K562 (cell line): ENCODE measurements around the gene KIAA0513. TPM values are rescaled to one million over a fixed set of nuclear protein-coding genes. Genes with fewer than 3 reads are reported as not detected.
A peak's percentile ranks its signal among the peaks of the same experiment; 100 is the strongest.

Experiments used
- ATAC-seq: fragments of 200-7000 bp; cut with Tn5 transposase; 3 replicates; pipeline ENCODE4 v1.9.1; 2020; ENCODE audit warnings: moderate library complexity
- BruUV-seq: library from RNA; stranded (reverse); fragments of 400-500 nt; replicated peaks from 2 replicates; lab custom pipeline; 2021; lab: Mats Ljungman, UMichigan
- CTCF ChIA-PET: fragments of 300-600 bp; formaldehyde crosslinking; extraction: SDS; loops from one replicate; lab custom pipeline; 2021; ENCODE audit warnings: low intra/inter-chr PET ratio; lab: Yijun Ruan, JAX
- POLR2A ChIA-PET: fragments of 300-600, 350-650 bp; sonication (Branson Sonifier 250); formaldehyde crosslinking; extraction: SDS; loops from one replicate; lab custom pipeline; 2021; ENCODE audit warnings: antibody characterized with exemption, inconsistent platforms; lab: Yijun Ruan, JAX
- DNase-seq, 4 experiments: peaks; one replicate each; pipeline versions ENCODE4 v3.0.0 to v3.0.0-alpha.2; 2011 to 2018; ENCODE audit warnings: low spot score in 3 of 4, mixed read lengths in 3 of 4; ENCODE audit errors: extremely low read depth in 1 of 4
- FAIRE-seq: peaks from 2 replicates; lab custom pipeline; 2011; peaks lifted over from hg19 to GRCh38; lab: Jason Lieb, UNC
- H2AFZ ChIP-seq: 2 replicates; pipeline ENCODE4 v1.6.0; 2011; ENCODE audit warnings: low read depth, low read length, control low read depth, inconsistent platforms
- H3K27ac ChIP-seq: fragments of 200-600 bp; 3 replicates; pipeline ENCODE4 v1.8.0; 2011; ENCODE audit warnings: low read depth, mild to moderate bottlenecking, control low read depth, inconsistent platforms, low read length, moderate library complexity, mixed read lengths; ENCODE audit errors: extremely low read depth
- H3K27me3 ChIP-seq, 2 experiments: fragments of 300-600 bp in 1 of 2; 2 replicates in 1 of 2; 3 replicates in 1 of 2; pipeline versions ENCODE4 v1.6.0 to v1.8.0; 2011; ENCODE audit warnings: inconsistent platforms in 2 of 2, low read length in 2 of 2, mild to moderate bottlenecking in 1 of 2, mixed read lengths in 1 of 2, moderate library complexity in 1 of 2; ENCODE audit not compliant: control insufficient read depth in 2 of 2, insufficient read depth in 2 of 2
- H3K36me3 ChIP-seq: fragments of 300-600 bp; 3 replicates; pipeline ENCODE4 v1.8.0; 2011; ENCODE audit warnings: mild to moderate bottlenecking, low read length, inconsistent platforms; ENCODE audit not compliant: control insufficient read depth, insufficient read depth
- H3K4me1 ChIP-seq, 2 experiments: fragments of 200-600 bp in 1 of 2; replicated peaks in 1 of 2; 2 replicates in 1 of 2; 3 replicates in 1 of 2; pipeline versions ENCODE4 v1.5.1 to v1.8.0; 2011; ENCODE audit warnings: inconsistent platforms in 2 of 2, low read length in 2 of 2, mild to moderate bottlenecking in 1 of 2, mixed read lengths in 1 of 2, moderate library complexity in 1 of 2; ENCODE audit not compliant: control insufficient read depth in 2 of 2, insufficient read depth in 2 of 2
- H3K4me2 ChIP-seq: 2 replicates; pipeline ENCODE4 v1.6.1; 2011; ENCODE audit warnings: low read length, control low read depth, inconsistent platforms, mixed read lengths; ENCODE audit not compliant: insufficient read depth
- H3K4me3 ChIP-seq: fragments of 200-600 bp; sonication (generic), shearing (Covaris generic); 2 replicates; pipeline ENCODE4 v1.5.1; 2016; ENCODE audit warnings: control low read depth, inconsistent platforms
- H3K79me2 ChIP-seq: fragments of 200-600 bp; 3 replicates; pipeline ENCODE4 v1.8.0; 2011; ENCODE audit warnings: low read length, inconsistent platforms; ENCODE audit not compliant: control insufficient read depth, insufficient read depth
- H3K9ac ChIP-seq, 2 experiments: 2 replicates each; pipeline versions ENCODE4 v1.6.0 to v1.6.1; 2011; ENCODE audit warnings: low read depth in 2 of 2, low read length in 2 of 2, control low read depth in 1 of 2, inconsistent platforms in 1 of 2, mild to moderate bottlenecking in 1 of 2, mixed read lengths in 1 of 2; ENCODE audit not compliant: insufficient read depth in 1 of 2
- H3K9me1 ChIP-seq: one replicate; pipeline ENCODE4 v1.6.0; 2011; ENCODE audit warnings: inconsistent platforms, mild to moderate bottlenecking, low read length, moderate library complexity; ENCODE audit not compliant: control insufficient read depth, insufficient read depth
- H3K9me3 ChIP-seq: replicated peaks from 2 replicates; pipeline ENCODE4 v1.5.1; 2011; ENCODE audit warnings: low read depth, low read length, inconsistent platforms; ENCODE audit not compliant: control insufficient read depth, insufficient read depth
- H4K20me1 ChIP-seq: replicated peaks from 2 replicates; pipeline ENCODE4 v1.6.1; 2011; ENCODE audit warnings: low read length, inconsistent platforms, mixed read lengths; ENCODE audit not compliant: control insufficient read depth, insufficient read depth
- BMI1 ChIP-seq: fragments of 150-350 bp; IDR thresholded peaks from 2 replicates; pipeline ENCODE4 v1.6.1; 2014; ENCODE audit warnings: low read length
- CC2D1A ChIP-seq: fragments of 450-650 bp; IDR thresholded peaks from 2 replicates; pipeline ENCODE4 v1.6.1; 2017; ENCODE audit warnings: mild to moderate bottlenecking
- ESRRA ChIP-seq: fragments of 450-650 bp; IDR thresholded peaks from 2 replicates; pipeline ENCODE4 v1.6.1; 2014; ENCODE audit warnings: low read depth, mild to moderate bottlenecking, moderate library complexity, borderline replicate concordance
- ETS2 ChIP-seq: IDR thresholded peaks from 2 replicates; pipeline ENCODE4 v1.6.1; 2016; ENCODE audit warnings: borderline replicate concordance, missing genetic modification characterization, mild to moderate bottlenecking, moderate library complexity, missing compliant biosample characterization; ENCODE audit not compliant: poor library complexity, severe bottlenecking
- GATA2 ChIP-seq: sonication (generic); formaldehyde crosslinking; IDR thresholded peaks from 2 replicates; pipeline ENCODE4 v1.4.0; 2020; ENCODE audit warnings: mild to moderate bottlenecking, missing genetic modification reagents
- KLF13 ChIP-seq: fragments of 450-650 bp; IDR thresholded peaks from 2 replicates; pipeline ENCODE4 v1.6.1; 2016; ENCODE audit warnings: missing genetic modification characterization, low read depth, mild to moderate bottlenecking, missing compliant biosample characterization, moderate library complexity, borderline replicate concordance
- MBD2 ChIP-seq: sonication (generic); IDR thresholded peaks from 2 replicates; pipeline ENCODE4 v1.6.1; 2016; ENCODE audit warnings: low read depth, borderline replicate concordance
- MYC ChIP-seq, 2 experiments: fragments of 250-450 bp in 1 of 2; sonication (Bioruptor Pico) in 1 of 2; IDR thresholded peaks; 2 replicates each; pipeline versions ENCODE4 v1.5.1 to v1.6.1; 2012 to 2021; ENCODE audit warnings: low read depth in 2 of 2, borderline replicate concordance in 1 of 2, improper control_type of control experiment in 1 of 2, low read length in 1 of 2, mild to moderate bottlenecking in 1 of 2, moderate library complexity in 1 of 2
- NCOR1 ChIP-seq: fragments of 450-650 bp; IDR thresholded peaks from 2 replicates; pipeline ENCODE4 v1.6.1; 2016; ENCODE audit warnings: mild to moderate bottlenecking, moderate library complexity
- PYGO2 ChIP-seq: fragments of 450-650 bp; IDR thresholded peaks from 2 replicates; pipeline ENCODE4 v1.6.1; 2016; ENCODE audit warnings: mild to moderate bottlenecking, missing genetic modification characterization, moderate library complexity, missing compliant biosample characterization
- RB1 ChIP-seq: fragments of 450-650 bp; IDR thresholded peaks from 2 replicates; pipeline ENCODE4 v1.6.1; 2017; ENCODE audit warnings: low read depth, mild to moderate bottlenecking
- SIX5 ChIP-seq, 2 experiments: IDR thresholded peaks; 2 replicates each; pipeline ENCODE4 v1.6.1; 2011; ENCODE audit warnings: low read length in 2 of 2, borderline replicate concordance in 1 of 2, low read depth in 1 of 2, mild to moderate bottlenecking in 1 of 2, moderate library complexity in 1 of 2; ENCODE audit not compliant: insufficient read depth in 1 of 2
- SNIP1 ChIP-seq: fragments of 450-650 bp; IDR thresholded peaks from 2 replicates; pipeline ENCODE4 v1.7.1; 2017; ENCODE audit warnings: low read depth, mild to moderate bottlenecking
- SRSF9 ChIP-seq: fragments of 200-400 bp; formaldehyde crosslinking; IDR thresholded peaks from 2 replicates; pipeline ENCODE4 v1.6.1; 2017; ENCODE audit warnings: low read depth, low read length, borderline replicate concordance
- ZBTB1 ChIP-seq: sonication (generic); formaldehyde crosslinking; IDR thresholded peaks from 2 replicates; pipeline ENCODE4 v1.8.1; 2023; ENCODE audit warnings: missing genetic modification reagents, low read depth, mild to moderate bottlenecking, borderline replicate concordance
- ZBTB33 ChIP-seq: sonication (generic); formaldehyde crosslinking; IDR thresholded peaks from 2 replicates; pipeline ENCODE4 v1.8.1; 2023; ENCODE audit warnings: mild to moderate bottlenecking, missing genetic modification reagents
- ZNF12 ChIP-seq: sonication (generic); formaldehyde crosslinking; IDR thresholded peaks from 2 replicates; pipeline ENCODE4 v1.4.0; 2020; ENCODE audit warnings: mild to moderate bottlenecking, missing genetic modification reagents
- ZNF165 ChIP-seq: fragments of 250-450 bp; sonication (Bioruptor Pico); IDR thresholded peaks from 2 replicates; pipeline ENCODE4 v1.4.0; 2020; ENCODE audit warnings: borderline replicate concordance
- ZNF274 ChIP-seq: IDR thresholded peaks from 2 replicates; pipeline ENCODE4 v1.6.1; 2011; ENCODE audit warnings: low read depth, mild to moderate bottlenecking, low read length, moderate library complexity, borderline replicate concordance
- ZNF695 ChIP-seq: fragments of 450-650 bp; formaldehyde crosslinking; IDR thresholded peaks from 2 replicates; pipeline ENCODE4 v1.4.0; 2020; ENCODE audit warnings: mild to moderate bottlenecking, moderate library complexity
- WGBS: fragments of 100-300 bp; shearing (Covaris generic); methylation state at CpG from one replicate; pipeline ENCODE4 v1.1.6; 2016; ENCODE audit warnings: low coverage, mixed read lengths; ENCODE audit not compliant: insufficient coverage; ENCODE audit errors: missing lambda C conversion rate; 5-methylcytosine and 5-hydroxymethylcytosine counted together
- in situ Hi-C: fragments of 300-500 bp; cut with MboI; formaldehyde crosslinking; loops from 4 replicates; pipeline ENCODE4 v1.15.0; 2018; ENCODE audit warnings: inconsistent platforms, mixed read lengths
- intact Hi-C: fragments of 100-400 bp; cut with micrococcal nuclease; formaldehyde crosslinking; loops from 2 replicates; pipeline ENCODE4 v1.14.2; 2022
- polyA plus RNA-seq, 8 experiments: library from polyadenylated mRNA; depleted of rRNA in 4 of 8; stranded (reverse) in 5 of 8; unstranded in 3 of 8; fragments of >200 nt; fragmentation: Nextera tagmentation in 2 of 8; fragmentation: Illumina TruSeq in 1 of 8; extraction: Ambion mirVana in 2 of 8; extraction: Trizol in 1 of 8; gene quantifications; 2 replicates each; pipeline versions ENCODE4 v1.2.1 to v1.2.3, GENCODE V29; 2011 to 2014; ENCODE audit warnings: inconsistent platforms in 1 of 8, missing spikeins in 1 of 8
- total RNA-seq, 7 experiments: library from RNA; depleted of rRNA in 6 of 7; stranded (reverse); fragments of >200 nt in 6 of 7; fragmentation: Illumina TruSeq in 2 of 7; extraction: Trizol in 2 of 7; gene quantifications; 2 replicates each; pipeline versions ENCODE4 v1.2.1 to v1.2.3, GENCODE V29; 2011 to 2021; ENCODE audit warnings: low replicate concordance in 1 of 7

KIAA0513 gene
- total and polyA plus RNA-seq, 9 of the 15 experiments (the other 6 are each of a cell fraction or from before 2014, with no cell fraction given), result 0.18 to 13.7 (median 10.2) TPM

GRCh38 chr16:85003076-85003475 is 24.5 kb upstream of the KIAA0513 start:
- DNase-seq (peak in 1 of 4 experiments; percentile 19), ATAC-seq (no peak), FAIRE-seq (no peak)
- ChIA-PET CTCF (no interaction called here), POLR2A (no interaction called here)
- no peak overlapping the region for H3K27ac ChIP-seq
- TF ChIP-seq MYC (IDR thresholded peaks at IDR 0.05; ENCODE audit: low read depth, low read length), result no peak
- no peak for TF ChIP-seq MYC (CRISPR knock-in tag; IDR thresholded peaks at IDR 0.05; ENCODE audit: borderline replicate concordance, low read depth)
- TF ChIP-seq ZNF695 (CRISPR knock-in tag), result no peak
- no peak for TF ChIP-seq ZNF12 (CRISPR knock-in tag)
- TF ChIP-seq ZNF274, result no peak
- TF ChIP-seq GATA2 (CRISPR knock-in tag), result no peak
- no peak for TF ChIP-seq MBD2
- no peak for TF ChIP-seq ESRRA
- no peak for TF ChIP-seq ZBTB33 (CRISPR knock-in tag)
- no peak for TF ChIP-seq RB1
- TF ChIP-seq PYGO2 (tag), result no peak
- no peak for TF ChIP-seq KLF13
- no peak for TF ChIP-seq BMI1
- no peak for TF ChIP-seq CC2D1A
- no peak for TF ChIP-seq NCOR1
- no peak for TF ChIP-seq SNIP1
- TF ChIP-seq ZBTB1 (CRISPR knock-in tag), result no peak
- TF ChIP-seq ETS2 (tag), result no peak
- no peak for TF ChIP-seq ZNF165 (CRISPR knock-in tag)
- TF ChIP-seq SIX5 (IDR thresholded peaks at IDR 0.05; ENCODE audit: borderline replicate concordance in 1 of 2, insufficient read depth in 1 of 2, low read depth in 1 of 2, low read length in 2 of 2), result no peak
- TF ChIP-seq SRSF9, result no peak
- H2AFZ ChIP-seq, result no peak overlapping the region
- BruUV-seq, result no TSS peak
- peaks cover 57% of the 10 kb centered on the region for H3K36me3 ChIP-seq
- peaks cover 45% of the 10 kb centered on the region for H4K20me1 ChIP-seq
- intact Hi-C loops (no loop called here), in situ Hi-C loops (no loop called here)
- H3K4me2 ChIP-seq, result no peak overlapping the region
- peaks cover 93% of the 10 kb centered on the region for H3K79me2 ChIP-seq
- peaks cover 16% of the 10 kb centered on the region for H3K9me1 ChIP-seq
- H3K27me3 ChIP-seq, result no peaks in the 10 kb centered on the region
- peaks cover 41 to 51% of the 10 kb centered on the region in 2 experiments for H3K4me1 ChIP-seq
- no peak overlapping the region for H3K4me3 ChIP-seq
- WGBS, result 89% methylated on average over 13 of the region's 13 CpGs
- peak overlapping the region in 1 of 2 experiments; percentile 62; a peak in 2 of 4 replicates for H3K9ac ChIP-seq
- no peaks in the 10 kb centered on the region for H3K9me3 ChIP-seq
